Duodenal mucosa (tissue), 2 donors: ENCODE data around the gene ADD2.

ENCODE experiments used
- H3K27ac ChIP-seq: one replicate; pipeline ENCODE4 v1.7.0; 2013; ENCODE audit warnings: low read depth, low read length
- H3K27me3 ChIP-seq, 2 donors: one replicate each; pipeline ENCODE4 v1.7.0; 2013; ENCODE audit warnings: low read length in 2 of 2, control low read depth in 1 of 2; ENCODE audit not compliant: insufficient read depth in 2 of 2, control insufficient read depth in 1 of 2
- H3K36me3 ChIP-seq, 2 donors: one replicate each; pipeline ENCODE4 v1.7.0; 2013; ENCODE audit warnings: low read length in 2 of 2, control low read depth in 1 of 2; ENCODE audit not compliant: insufficient read depth in 2 of 2, control insufficient read depth in 1 of 2
- H3K4me1 ChIP-seq, 2 donors: one replicate each; pipeline ENCODE4 v1.7.0; 2013; ENCODE audit warnings: low read length in 2 of 2, control low read depth in 1 of 2; ENCODE audit not compliant: insufficient read depth in 2 of 2, control insufficient read depth in 1 of 2
- H3K4me3 ChIP-seq, 2 donors: one replicate each; pipeline ENCODE4 v1.7.0; 2013; ENCODE audit warnings: low read length in 2 of 2, low read depth in 1 of 2
- H3K9ac ChIP-seq, 2 donors: one replicate each; pipeline ENCODE4 v1.7.0; 2013; ENCODE audit warnings: low read length in 2 of 2, low read depth in 1 of 2
- H3K9me3 ChIP-seq, 2 donors: one replicate each; pipeline ENCODE4 v1.7.0; 2013; ENCODE audit warnings: low read length in 2 of 2, control low read depth in 1 of 2; ENCODE audit not compliant: control insufficient read depth in 1 of 2

The ADD2 gene

DNA sequence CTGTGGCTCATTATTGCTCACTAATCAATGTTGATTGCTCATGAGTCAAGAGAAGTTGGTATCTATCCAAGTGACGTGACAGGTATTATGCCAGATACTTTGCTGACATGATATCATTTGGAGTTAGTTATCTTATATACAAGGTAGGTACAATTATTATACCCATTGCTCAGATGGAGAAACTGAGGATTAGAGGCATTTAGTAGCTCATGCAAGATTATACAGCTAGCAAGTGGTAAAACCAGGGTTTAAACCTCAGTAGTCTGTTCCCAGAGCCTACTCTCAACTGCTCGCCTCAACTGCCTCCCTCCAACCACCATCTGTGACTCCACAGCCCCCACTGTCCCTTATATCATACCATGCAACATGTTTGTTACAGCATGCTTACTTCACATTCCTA, 16.3 kb upstream of the ADD2 start:
- peaks cover 13 to 24% of the 10 kb centered on the region in 2 donors for H3K27me3 ChIP-seq
- H3K27ac ChIP-seq = no peak overlapping the region
- H3K4me3 ChIP-seq = no peak overlapping the region
- no peaks in the 10 kb centered on the region for H3K9me3 ChIP-seq
- no peak overlapping the region for H3K9ac ChIP-seq
- no peaks in the 10 kb centered on the region for H3K36me3 ChIP-seq
- H3K4me1 ChIP-seq = no peaks in the 10 kb centered on the region

DNA sequence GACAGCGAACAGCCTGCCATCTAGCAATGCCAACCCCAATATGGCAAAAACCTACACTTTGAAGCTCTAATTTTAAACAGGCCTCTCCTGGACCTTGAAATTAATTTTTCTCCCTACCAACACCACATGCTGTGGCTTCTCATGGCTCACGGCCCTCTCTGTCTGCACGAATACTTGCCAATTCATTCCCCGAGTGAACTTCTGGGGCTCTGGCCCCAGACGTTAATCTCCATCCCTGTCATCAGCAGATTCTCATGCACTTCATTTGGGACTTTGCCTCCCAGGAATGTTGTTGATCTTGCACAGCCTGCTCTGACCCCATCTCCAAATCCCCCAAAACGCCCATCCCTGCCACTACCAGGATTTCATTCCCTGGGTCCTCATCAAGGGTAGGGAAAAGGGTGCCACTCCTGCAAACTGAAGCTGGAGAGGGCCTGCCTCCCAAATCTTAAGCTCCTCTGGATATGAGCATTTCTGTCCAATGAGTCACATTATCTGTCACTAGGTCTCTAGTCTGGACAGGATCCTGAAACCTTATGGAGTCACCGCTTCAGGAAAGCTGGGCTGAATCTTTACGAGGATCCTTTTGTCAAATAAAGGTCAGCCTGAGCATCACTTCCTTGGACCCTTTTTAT, 12.0 kb upstream of the ADD2 start:
- peaks cover 2 to 16% of the 10 kb centered on the region in 2 donors for H3K27me3 ChIP-seq
- H3K4me1 ChIP-seq = no peaks in the 10 kb centered on the region
- no peaks in the 10 kb centered on the region for H3K9me3 ChIP-seq
- no peaks in the 10 kb centered on the region for H3K36me3 ChIP-seq
- no peak overlapping the region for H3K4me3 ChIP-seq
- H3K9ac ChIP-seq = no peak overlapping the region
- H3K27ac ChIP-seq = no peak overlapping the region

DNA sequence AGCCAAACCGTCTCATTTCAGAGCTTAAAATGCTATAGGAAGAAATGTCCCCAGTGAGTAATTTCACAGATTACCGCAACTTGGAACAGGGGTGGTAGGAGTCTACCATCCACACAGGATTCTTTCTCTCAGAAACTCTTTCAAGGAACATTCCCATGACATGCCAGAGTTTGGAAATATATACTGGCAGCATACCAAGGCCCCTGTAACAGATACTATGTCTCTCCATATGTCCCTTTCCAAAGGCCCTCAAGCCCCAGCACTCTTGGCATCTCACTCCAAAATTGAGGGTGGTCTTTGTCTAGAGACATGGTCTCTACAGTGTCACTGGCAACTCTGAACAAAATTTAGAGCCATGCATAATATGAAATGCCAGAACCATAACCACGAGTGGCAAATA, 11.5 kb upstream of the ADD2 start:
- H3K36me3 ChIP-seq = no peaks in the 10 kb centered on the region
- H3K4me3 ChIP-seq = no peak overlapping the region
- H3K27me3 ChIP-seq = peaks cover 1 to 16% of the 10 kb centered on the region in 2 donors
- H3K9ac ChIP-seq = no peak overlapping the region
- H3K27ac ChIP-seq = no peak overlapping the region
- H3K4me1 ChIP-seq = no peaks in the 10 kb centered on the region
- H3K9me3 ChIP-seq = no peaks in the 10 kb centered on the region

DNA sequence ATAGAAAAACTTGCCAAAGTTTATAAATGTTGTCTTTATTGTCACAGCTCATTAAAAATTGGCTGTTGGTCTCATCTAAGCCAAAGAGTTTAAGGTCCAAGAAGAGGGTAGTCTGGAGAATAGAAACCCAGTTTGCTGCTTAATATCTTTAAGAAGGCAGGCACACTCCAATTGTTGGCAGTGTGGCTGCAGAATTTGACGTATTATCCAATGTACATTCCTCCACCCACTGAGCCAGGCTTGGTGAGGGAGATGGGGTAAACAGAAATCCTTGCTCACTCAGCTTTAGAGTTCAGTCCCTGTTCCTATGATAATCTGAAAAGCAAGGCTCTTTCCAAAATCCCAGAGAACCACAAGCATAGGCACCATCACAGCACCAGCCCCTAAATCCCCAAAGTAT, 10.7 kb upstream of the ADD2 start:
- Histone ChIP-seq H3K4me1 (no peaks in the 10 kb centered on the region), H3K9ac (no peak overlapping the region), H3K27ac (no peak overlapping the region), H3K36me3 (no peaks in the 10 kb centered on the region), H3K9me3 (no peaks in the 10 kb centered on the region), H3K4me3 (no peak overlapping the region), H3K27me3 (peaks cover 4 to 16% of the 10 kb centered on the region in 2 donors)

DNA sequence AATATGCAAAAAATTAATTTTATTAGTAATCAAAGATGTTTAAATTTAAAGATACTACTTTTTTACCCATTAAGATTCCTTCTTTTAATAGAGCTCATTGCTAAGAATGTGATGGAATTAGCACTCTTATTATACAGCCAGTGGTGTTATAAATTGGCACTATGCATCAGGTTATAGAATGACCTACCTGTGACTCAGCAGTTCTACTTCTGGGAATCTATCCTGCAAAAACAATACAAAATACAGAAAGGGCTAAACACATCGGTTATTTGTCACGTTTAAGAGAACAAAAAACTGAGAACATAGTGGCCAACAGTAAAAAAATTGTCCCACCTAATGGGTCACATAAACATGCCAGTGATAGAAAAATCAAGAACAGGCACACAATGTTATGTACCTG, 9.4 kb upstream of the ADD2 start:
- H3K4me3 ChIP-seq = no peak overlapping the region
- H3K9ac ChIP-seq = no peak overlapping the region
- peaks cover 6 to 20% of the 10 kb centered on the region in 2 donors for H3K27me3 ChIP-seq
- no peaks in the 10 kb centered on the region for H3K36me3 ChIP-seq
- H3K27ac ChIP-seq = no peak overlapping the region
- H3K4me1 ChIP-seq = no peaks in the 10 kb centered on the region
- no peaks in the 10 kb centered on the region for H3K9me3 ChIP-seq

DNA sequence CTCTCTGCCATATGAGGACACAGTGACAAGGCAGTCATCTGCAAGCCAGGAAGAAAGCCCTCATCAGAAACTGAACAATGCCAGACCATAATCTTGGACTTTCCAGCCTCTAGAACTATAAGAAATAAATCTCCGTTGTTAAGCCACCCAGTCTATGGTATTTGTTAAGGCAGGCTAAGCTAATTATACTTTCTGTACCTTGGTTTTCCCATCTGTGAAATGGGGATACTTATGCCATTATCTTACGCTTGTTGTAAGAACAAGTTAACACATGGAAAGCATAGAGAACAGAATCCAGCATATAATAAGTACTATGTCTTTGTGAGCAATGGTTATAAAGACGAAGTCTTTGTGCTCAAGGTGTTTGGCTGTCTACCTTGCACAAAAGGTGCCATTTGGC, 8.3 kb upstream of the ADD2 start:
- Histone ChIP-seq H3K36me3 (no peaks in the 10 kb centered on the region), H3K9ac (no peak overlapping the region), H3K27me3 (peaks cover 8 to 24% of the 10 kb centered on the region in 2 donors), H3K4me1 (no peaks in the 10 kb centered on the region), H3K27ac (no peak overlapping the region), H3K9me3 (no peaks in the 10 kb centered on the region), H3K4me3 (no peak overlapping the region)

DNA sequence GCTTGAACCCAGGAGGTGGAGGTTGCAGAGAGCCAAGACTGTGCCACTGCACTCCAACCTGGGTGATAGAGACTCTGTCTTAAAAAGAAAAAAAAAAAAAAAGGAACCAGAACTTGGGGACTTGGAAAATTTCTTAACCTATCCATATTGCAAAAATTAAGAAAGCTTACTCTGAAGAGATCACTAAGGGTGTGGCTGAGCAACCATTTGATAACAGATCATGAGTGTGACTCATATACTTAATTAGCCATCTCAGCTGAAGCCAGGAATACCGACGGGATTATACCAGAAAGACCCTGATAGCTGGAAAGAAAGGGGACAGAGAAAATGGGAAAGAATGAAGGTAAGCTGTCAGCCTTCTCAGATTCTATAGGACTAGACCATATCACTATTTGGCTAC, 7.1 kb upstream of the ADD2 start:
- Histone ChIP-seq H3K36me3 (no peaks in the 10 kb centered on the region), H3K9me3 (no peaks in the 10 kb centered on the region), H3K4me3 (no peak overlapping the region), H3K9ac (no peak overlapping the region), H3K27me3 (peaks cover 13 to 30% of the 10 kb centered on the region in 2 donors), H3K27ac (no peak overlapping the region), H3K4me1 (no peaks in the 10 kb centered on the region)

DNA sequence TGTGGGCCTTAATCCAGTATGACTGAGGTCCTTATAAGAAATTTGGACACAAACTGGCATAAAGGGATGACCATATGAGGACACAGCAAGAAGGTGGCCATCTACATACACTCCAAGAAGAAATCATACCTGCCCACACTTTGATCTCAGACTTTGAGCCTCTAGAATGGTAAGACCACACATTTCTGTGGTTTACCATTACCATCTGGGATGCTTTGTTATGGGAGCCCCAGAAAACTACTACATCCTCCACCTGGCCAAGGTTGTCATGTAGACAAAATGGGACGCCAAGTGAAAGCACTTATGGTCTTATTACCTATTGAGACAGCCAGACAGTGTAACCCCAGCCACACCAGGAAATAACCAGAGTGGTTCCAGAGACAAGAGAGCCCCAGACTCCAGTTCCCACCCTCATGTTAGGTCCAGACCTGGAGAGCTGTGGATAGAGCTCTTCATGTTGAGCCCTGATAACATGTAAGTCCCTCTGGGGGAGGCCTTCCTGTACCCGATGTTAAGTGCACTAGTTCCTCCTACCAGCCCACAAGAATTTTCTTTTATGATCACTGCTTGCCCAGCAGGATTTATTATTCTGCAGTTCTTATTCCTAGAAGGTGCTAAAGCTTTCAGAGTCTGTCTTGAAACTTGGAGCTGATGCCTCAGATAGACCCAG, 4.6 kb upstream of the ADD2 start:
- Histone ChIP-seq H3K4me3 (no peak overlapping the region), H3K27me3 (peaks cover 33 to 41% of the 10 kb centered on the region in 2 donors)

DNA sequence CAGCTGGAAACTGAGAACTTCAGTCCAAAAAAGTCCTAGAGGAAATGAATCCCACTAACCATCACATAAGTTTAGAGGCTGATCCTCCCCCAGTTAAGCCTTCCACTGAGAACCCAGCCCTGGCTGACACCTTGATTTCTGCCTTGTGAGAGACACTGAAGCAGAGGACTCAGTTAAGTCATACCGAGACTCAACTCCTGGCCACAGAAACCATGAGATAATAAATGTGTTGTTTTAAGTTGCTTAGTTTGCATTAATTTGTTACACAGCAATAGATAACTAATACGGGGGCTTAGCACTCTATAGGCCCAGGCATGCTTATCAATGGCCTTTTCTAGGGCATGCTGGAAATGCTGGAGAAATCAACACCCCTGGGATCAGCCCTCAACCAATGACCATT, 3.4 kb upstream of the ADD2 start:
- H3K4me3 ChIP-seq = no peak overlapping the region
- no peak overlapping the region for H3K27ac ChIP-seq
- H3K36me3 ChIP-seq = no peaks in the 10 kb centered on the region
- no peak overlapping the region for H3K9ac ChIP-seq
- peaks cover 45 to 53% of the 10 kb centered on the region in 2 donors for H3K27me3 ChIP-seq
- H3K4me1 ChIP-seq = peaks cover 6 to 7% of the 10 kb centered on the region in 2 donors
- no peaks in the 10 kb centered on the region for H3K9me3 ChIP-seq

More for the DNA sequence above, 4.6 kb upstream of the ADD2 start:
- Histone ChIP-seq H3K4me1 (peaks cover 3 to 4% of the 10 kb centered on the region in 2 donors), H3K36me3 (no peaks in the 10 kb centered on the region), H3K9ac (no peak overlapping the region), H3K9me3 (no peaks in the 10 kb centered on the region), H3K27ac (no peak overlapping the region)

DNA sequence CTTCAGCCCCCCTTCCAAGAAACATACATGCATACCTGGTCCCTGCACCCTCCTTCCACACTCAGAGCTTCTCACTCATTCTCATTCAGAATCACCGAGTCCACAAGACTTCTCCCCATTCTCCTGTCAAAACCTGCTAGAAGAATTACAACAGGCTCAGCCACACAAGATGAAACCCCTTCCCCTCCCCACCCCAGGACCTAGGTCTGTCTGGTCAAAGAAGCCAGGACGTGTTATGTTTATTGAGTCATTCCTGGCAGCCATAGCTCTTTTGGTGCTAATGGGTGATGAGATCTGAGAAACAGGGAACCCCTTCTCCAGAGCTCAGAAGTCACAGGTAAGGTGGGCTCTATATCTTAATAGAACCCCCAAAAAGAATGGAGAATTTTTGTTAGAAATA, 1.4 kb upstream of the ADD2 start:
- no peaks in the 10 kb centered on the region for H3K36me3 ChIP-seq
- H3K4me3 ChIP-seq = no peak overlapping the region
- H3K27ac ChIP-seq = no peak overlapping the region
- H3K4me1 ChIP-seq = peaks cover 6 to 7% of the 10 kb centered on the region in 2 donors
- H3K9ac ChIP-seq = no peak overlapping the region
- no peaks in the 10 kb centered on the region for H3K9me3 ChIP-seq
- H3K27me3 ChIP-seq = peaks cover 50 to 51% of the 10 kb centered on the region in 2 donors
